Measurements from ENCODE around the gene GALNS. TPM values are rescaled to one million over a fixed set of nuclear protein-coding genes. Genes with fewer than 3 reads are reported as not detected.

GALNS gene
- total and polyA plus RNA-seq, 2 of the 4 experiments (the other 2 are of a cell fraction), result 7.2 to 32.5 TPM

DNA sequence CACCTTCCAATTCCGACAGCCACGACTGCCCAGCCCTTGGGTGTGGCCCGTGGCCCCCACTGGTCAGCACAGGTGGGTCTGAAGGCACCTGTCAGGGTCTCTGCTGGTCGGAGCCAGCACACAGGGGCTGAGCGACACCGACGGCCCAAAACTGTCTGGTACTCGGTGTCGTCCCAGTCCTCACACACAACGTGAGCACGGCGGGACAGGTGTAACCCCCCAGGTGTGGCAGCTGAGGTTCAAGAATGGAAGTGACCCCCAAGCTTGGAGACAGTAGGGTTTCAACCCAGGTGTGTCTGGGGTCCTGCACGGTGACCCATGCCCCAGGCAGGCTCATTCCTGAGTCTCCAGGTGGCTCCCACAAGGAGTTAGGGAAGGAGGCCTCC, 1.0 kb downstream of the GALNS start (continued):
- TF ChIP-seq, protein P1, sequence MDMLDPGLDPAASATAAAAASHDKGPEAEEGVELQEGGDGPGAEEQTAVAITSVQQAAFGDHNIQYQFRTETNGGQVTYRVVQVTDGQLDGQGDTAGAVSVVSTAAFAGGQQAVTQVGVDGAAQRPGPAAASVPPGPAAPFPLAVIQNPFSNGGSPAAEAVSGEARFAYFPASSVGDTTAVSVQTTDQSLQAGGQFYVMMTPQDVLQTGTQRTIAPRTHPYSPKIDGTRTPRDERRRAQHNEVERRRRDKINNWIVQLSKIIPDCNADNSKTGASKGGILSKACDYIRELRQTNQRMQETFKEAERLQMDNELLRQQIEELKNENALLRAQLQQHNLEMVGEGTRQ (IDR thresholded peaks at IDR 0.05; ENCODE audit: low read depth, low read length), result no peak
- no peak for TF ChIP-seq POLR2A (IDR thresholded peaks at IDR 0.05; ENCODE audit: low read depth, low read length)

DNA sequence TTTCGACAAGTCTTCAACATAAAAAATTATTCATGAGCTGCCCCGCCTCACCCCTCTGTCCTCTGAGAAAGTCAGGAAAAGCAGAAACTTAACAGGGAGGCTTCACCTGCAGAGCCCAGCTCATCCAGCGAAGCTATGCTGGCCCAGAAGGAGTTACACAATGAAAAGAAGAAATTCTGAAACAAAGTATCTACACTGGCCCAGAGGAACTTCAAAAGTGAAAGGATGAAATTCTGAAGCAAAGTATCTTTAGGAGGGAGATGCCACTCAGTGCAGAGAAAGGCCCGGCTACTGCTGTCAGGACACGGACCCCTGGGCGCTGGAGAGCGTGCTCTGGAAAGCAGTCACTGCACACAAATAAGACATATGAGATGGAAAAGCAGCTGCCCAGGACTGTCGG, 1.6 kb downstream of the GALNS start:
- H3K9me1 ChIP-seq (ENCODE audit: insufficient read depth, low read length), result 0 out of 2 replicates have a peak, but pooled peaks cover 4% of the 10 kb centered on the region

More for the DNA sequence above, 1.6 kb downstream of the GALNS start:
- Histone ChIP-seq H4K5ac (ENCODE audit: low read depth, low read length) (no peak overlapping the region), H3K9me3 (ENCODE audit: control insufficient read depth, insufficient read depth, low read length) (no peaks in the 10 kb centered on the region), H3K9ac (ENCODE audit: low read depth, low read length) (no peak overlapping the region), H2AFZ (replicated peaks; ENCODE audit: low read length, poor library complexity) (no peak overlapping the region), H3K4me3 (ENCODE audit: insufficient read depth, low read depth, low read length) (no peak overlapping the region), H2AK5ac (ENCODE audit: low read depth, low read length) (no peak overlapping the region), H3K79me1 (ENCODE audit: low read depth in 1 of 2, low read length in 2 of 2) (peaks cover 9 to 38% of the 10 kb centered on the region in 2 experiments), H3K36me3 (ENCODE audit: control insufficient read depth, insufficient read depth, low read length) (peaks cover 18% of the 10 kb centered on the region), H4K91ac (ENCODE audit: insufficient read depth, low read depth, low read length) (no peak overlapping the region), H3K56ac (ENCODE audit: extremely low read depth, insufficient read depth, low read length) (no peak overlapping the region), H3K4me1 (ENCODE audit: control insufficient read depth, insufficient read depth, low read length) (peaks cover 9% of the 10 kb centered on the region), H2BK120ac (ENCODE audit: low read depth, low read length) (no peak overlapping the region), H3K4ac (ENCODE audit: low read depth, low read length) (no peak overlapping the region), H2BK15ac (ENCODE audit: low read depth, low read length) (no peak overlapping the region), H2AK9ac (replicated peaks; ENCODE audit: low read depth, low read length, poor library complexity) (no peak overlapping the region), H3K27me3 (ENCODE audit: control insufficient read depth, insufficient read depth, low read length) (no peaks in the 10 kb centered on the region), H3K18ac (ENCODE audit: low read depth, low read length) (no peak overlapping the region), H2BK20ac (ENCODE audit: low read depth, low read length) (no peak overlapping the region), H3K23ac (ENCODE audit: low read depth, low read length) (no peak overlapping the region), H4K20me1 (ENCODE audit: insufficient read depth, low read length) (peaks cover 24% of the 10 kb centered on the region), H3K14ac (replicated peaks; ENCODE audit: low read depth, low read length) (no peak overlapping the region), H3K4me2 (ENCODE audit: low read depth, low read length) (no peak overlapping the region), H2BK5ac (ENCODE audit: low read depth, low read length, poor library complexity, severe bottlenecking) (no peak overlapping the region), H3K27ac (ENCODE audit: insufficient read depth, low read length) (no peak overlapping the region), H4K8ac (ENCODE audit: low read depth in 2 of 2, low read length in 2 of 2) (no peak overlapping the region)
- ChIA-PET CTCF (no interaction called here), POLR2A (ENCODE audit: unreplicated experiment) (no interaction called here)
- in situ Hi-C loops (cut with MboI; ENCODE audit: low sequenced_read_pairs), result no loop called here
- DNase-seq, result no peak
- no TSS peak for BruUV-seq (replicated peaks)
- 100% methylated on average over 1 of the region's 8 CpGs for WGBS, 2 experiments (ENCODE audit: extremely low coverage in 2 of 2, insufficient read length in 1 of 2)
- intact Hi-C loops (cut with micrococcal nuclease), result loop anchor here (5.0 kb wide), 1 partner anchor 72 kb away; no protein-coding TSS in a partner anchor
- ATAC-seq (ENCODE audit: low read depth), result no peak
- dilution Hi-C loops (cut with HindIII; ENCODE audit: low sequenced_read_pairs, unreplicated experiment), result no loop called here
- TF ChIP-seq MAFK (IDR thresholded peaks at IDR 0.05; ENCODE audit: low read depth, low read length) (no peak), MXI1 (IDR thresholded peaks at IDR 0.05; ENCODE audit: borderline replicate concordance, low read depth, low read length) (no peak), CHD1 (IDR thresholded peaks at IDR 0.05; ENCODE audit: low read depth, low read length) (no peak), SMC3 (IDR thresholded peaks at IDR 0.05; ENCODE audit: low read depth, low read length) (no peak), POLR2A (IDR thresholded peaks at IDR 0.05; ENCODE audit: low read depth, low read length) (no peak), RAD21 (IDR thresholded peaks at IDR 0.05; ENCODE audit: low read length) (no peak), CEBPB (IDR thresholded peaks at IDR 0.05; ENCODE audit: low read depth, low read length) (no peak), FOS (IDR thresholded peaks at IDR 0.05; ENCODE audit: low read depth, low read length) (no peak), NFE2L2 (IDR thresholded peaks at IDR 0.05; ENCODE audit: low read depth, low read length) (no peak), BHLHE40 (IDR thresholded peaks at IDR 0.05; ENCODE audit: low read depth, low read length) (no peak), RFX5 (IDR thresholded peaks at IDR 0.05; ENCODE audit: low read depth, low read length) (no peak)
- TF ChIP-seq, protein P1 (IDR thresholded peaks at IDR 0.05; ENCODE audit: low read depth, low read length), result no peak

Measured in IMR-90 (cell line).